ENCODE data around the gene VGLL4. TPM values are rescaled to one million over a fixed set of nuclear protein-coding genes. Genes with fewer than 3 reads are reported as not detected.
"Not testable (repeated sequence)": the region's sequence is repeated elsewhere in the genome, so short reads cannot be mapped to it uniquely, and the experiment has no call there.

VGLL4 gene
- total RNA-seq, 4 donors from 2014 or later, result 79.3 to 144 (median 143) TPM

- Histone ChIP-seq H3K4me1 (no peaks in the 10 kb centered on the region), H3K27ac (no peak overlapping the region), H3K36me3 (no peaks in the 10 kb centered on the region), H3K4me3 (no peak overlapping the region), H3K9me3 (no peaks in the 10 kb centered on the region), H3K27me3 (no peaks in the 10 kb centered on the region)
- intact Hi-C loops (cut with DNase I; ENCODE audit: low total_unique reads), result no loop called here
- DNase-seq, result no peak
- no peak for TF ChIP-seq CTCF (IDR thresholded peaks at IDR 0.05)
- TF ChIP-seq POLR2A (IDR thresholded peaks at IDR 0.05), result no peak
Observed at GRCh38 chr3:11689749-11690148, 46.0 kb upstream of the VGLL4 start.

GRCh38 chr3:11684980-11685379 is 41.3 kb upstream of the VGLL4 start:
- intact Hi-C loops (cut with DNase I; ENCODE audit: low total_unique reads); H3K4me3 ChIP-seq; H3K4me1 ChIP-seq; H3K27me3 ChIP-seq; DNase-seq; H3K27ac ChIP-seq; H3K9me3 ChIP-seq; H3K36me3 ChIP-seq: not testable (repeated sequence)

GRCh38 chr3:11680509-11680908 is 36.8 kb upstream of the VGLL4 start:
- no peaks in the 10 kb centered on the region for H3K4me1 ChIP-seq
- no peaks in the 10 kb centered on the region for H3K27me3 ChIP-seq
- intact Hi-C loops (cut with DNase I; ENCODE audit: low total_unique reads), result no loop called here
- no peaks in the 10 kb centered on the region for H3K36me3 ChIP-seq
- H3K9me3 ChIP-seq, result no peaks in the 10 kb centered on the region
- TF ChIP-seq CTCF (IDR thresholded peaks at IDR 0.05), result no peak
- no peak for TF ChIP-seq POLR2A (IDR thresholded peaks at IDR 0.05)
- H3K4me3 ChIP-seq, result no peak overlapping the region
- H3K27ac ChIP-seq, result no peak overlapping the region
- no peak for DNase-seq

- Histone ChIP-seq H3K9me3 (no peaks in the 10 kb centered on the region), H3K4me3 (no peak overlapping the region), H3K36me3 (no peaks in the 10 kb centered on the region), H3K27me3 (no peaks in the 10 kb centered on the region), H3K27ac (no peak overlapping the region), H3K4me1 (no peaks in the 10 kb centered on the region)
- intact Hi-C loops (cut with DNase I; ENCODE audit: low total_unique reads), result no loop called here
- TF ChIP-seq POLR2A (IDR thresholded peaks at IDR 0.05), result no peak
- TF ChIP-seq CTCF (IDR thresholded peaks at IDR 0.05), result no peak
- no peak for DNase-seq
Observed at GRCh38 chr3:11679964-11680363, 36.2 kb upstream of the VGLL4 start.

GRCh38 chr3:11672363-11672762 is 28.6 kb upstream of the VGLL4 start:
- TF ChIP-seq CTCF (IDR thresholded peaks at IDR 0.05) (no peak), POLR2A (IDR thresholded peaks at IDR 0.05) (no peak)
- intact Hi-C loops (cut with DNase I; ENCODE audit: low total_unique reads), result no loop called here
- no peaks in the 10 kb centered on the region for H3K36me3 ChIP-seq
- no peak overlapping the region for H3K27ac ChIP-seq
- no peaks in the 10 kb centered on the region for H3K9me3 ChIP-seq
- H3K4me3 ChIP-seq, result no peak overlapping the region
- DNase-seq, result no peak
- H3K4me1 ChIP-seq, result no peaks in the 10 kb centered on the region
- H3K27me3 ChIP-seq, result no peaks in the 10 kb centered on the region

- TF ChIP-seq POLR2A (IDR thresholded peaks at IDR 0.05) (no peak), CTCF (IDR thresholded peaks at IDR 0.05) (no peak)
- no peak overlapping the region for H3K4me3 ChIP-seq
- H3K9me3 ChIP-seq, result no peaks in the 10 kb centered on the region
- intact Hi-C loops (cut with DNase I; ENCODE audit: low total_unique reads), result no loop called here
- H3K27me3 ChIP-seq, result no peaks in the 10 kb centered on the region
- no peak for DNase-seq
- no peaks in the 10 kb centered on the region for H3K4me1 ChIP-seq
- no peaks in the 10 kb centered on the region for H3K36me3 ChIP-seq
- no peak overlapping the region for H3K27ac ChIP-seq
Observed at GRCh38 chr3:11671648-11672100, 28.0 kb upstream of the VGLL4 start.
